ENCODE data around the gene SLC28A2. TPM values are rescaled to one million over a fixed set of nuclear protein-coding genes. Genes with fewer than 3 reads are reported as not detected.
A peak's percentile ranks its signal among the peaks of the same experiment; 100 is the strongest.
"Not testable (repeated sequence)": the region's sequence is repeated elsewhere in the genome, so short reads cannot be mapped to it uniquely, and the experiment has no call there.

The SLC28A2 gene
- total RNA-seq, 1 donor from 2014 or later: 1.7 TPM

GRCh38 chr15:45249125-45249780 is 2.8 kb upstream of the SLC28A2 start:
- Mint-ChIP-seq H3K4me3 (ENCODE audit: low read depth) (no peak overlapping the region), H3K27me3 (no peaks in the 10 kb centered on the region), H3K4me1 (ENCODE audit: low read depth) (peaks cover 7% of the 10 kb centered on the region), H3K27ac (peak overlapping the region; percentile 24), H3K36me3 (ENCODE audit: insufficient read depth) (peaks cover 5% of the 10 kb centered on the region), H3K9me3 (ENCODE audit: low read depth) (peaks cover 15% of the 10 kb centered on the region)
- DNase-seq (ENCODE audit: low spot score, unreplicated experiment): no peak
- TF ChIP-seq CTCF (IDR thresholded peaks at IDR 0.05; ENCODE audit: unreplicated experiment): no peak

DNA sequence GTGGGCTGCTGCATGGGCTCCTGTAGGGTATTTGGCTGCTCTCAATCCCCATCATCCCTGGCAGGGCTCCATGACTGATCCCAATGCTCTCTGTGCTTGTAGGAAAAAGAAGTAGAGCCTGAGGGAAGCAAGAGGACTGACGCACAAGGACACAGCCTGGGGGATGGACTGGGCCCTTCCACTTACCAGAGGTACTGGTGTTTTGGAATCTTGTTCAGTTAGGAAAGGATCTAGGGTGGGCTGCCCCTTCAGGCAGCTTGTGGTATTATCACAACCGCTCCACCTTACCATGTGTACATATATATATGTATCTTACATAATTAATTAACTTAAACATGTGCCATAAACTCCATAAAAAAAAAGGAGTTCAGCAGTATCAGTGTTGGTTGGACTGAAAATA is 1.3 kb downstream of the SLC28A2 start:
- Mint-ChIP-seq H3K27me3 (no peaks in the 10 kb centered on the region), H3K36me3 (ENCODE audit: insufficient read depth) (peaks cover 2% of the 10 kb centered on the region), H3K4me1 (ENCODE audit: low read depth) (peaks cover 11% of the 10 kb centered on the region), H3K27ac (no peak overlapping the region), H3K9me3 (ENCODE audit: low read depth) (peaks cover 13% of the 10 kb centered on the region), H3K4me3 (ENCODE audit: low read depth) (no peak overlapping the region)
- peak; percentile 35 for TF ChIP-seq CTCF (IDR thresholded peaks at IDR 0.05; ENCODE audit: unreplicated experiment)
- no peak for DNase-seq (ENCODE audit: low spot score, unreplicated experiment)

- DNase-seq (ENCODE audit: low spot score, unreplicated experiment): no peak
- H3K4me3 Mint-ChIP-seq (ENCODE audit: low read depth): no peak overlapping the region
- TF ChIP-seq CTCF (IDR thresholded peaks at IDR 0.05; ENCODE audit: unreplicated experiment): no peak
- peaks cover 13% of the 10 kb centered on the region for H3K9me3 Mint-ChIP-seq (ENCODE audit: low read depth)
- no peak overlapping the region for H3K27ac Mint-ChIP-seq
- peaks cover 4% of the 10 kb centered on the region for H3K4me1 Mint-ChIP-seq (ENCODE audit: low read depth)
- H3K36me3 Mint-ChIP-seq (ENCODE audit: insufficient read depth): peaks cover 2% of the 10 kb centered on the region
- no peaks in the 10 kb centered on the region for H3K27me3 Mint-ChIP-seq
These were observed 2.4 kb downstream of the SLC28A2 start for GRCh38 chr15:45254405-45254804.

GRCh38 chr15:45254824-45255223 is 2.8 kb downstream of the SLC28A2 start:
- H3K4me1 Mint-ChIP-seq (ENCODE audit: low read depth); H3K27me3 Mint-ChIP-seq; DNase-seq (ENCODE audit: low spot score, unreplicated experiment); H3K27ac Mint-ChIP-seq; H3K36me3 Mint-ChIP-seq (ENCODE audit: insufficient read depth); H3K4me3 Mint-ChIP-seq (ENCODE audit: low read depth): not testable (repeated sequence)
- H3K9me3 Mint-ChIP-seq (ENCODE audit: low read depth): peaks cover 13% of the 10 kb centered on the region

GRCh38 chr15:45259796-45260195 is 7.8 kb downstream of the SLC28A2 start:
- no peak for DNase-seq (ENCODE audit: low spot score, unreplicated experiment)
- no peak for TF ChIP-seq CTCF (IDR thresholded peaks at IDR 0.05; ENCODE audit: unreplicated experiment)
- Mint-ChIP-seq H3K4me1 (ENCODE audit: low read depth) (peaks cover 11% of the 10 kb centered on the region), H3K27ac (no peak overlapping the region), H3K4me3 (ENCODE audit: low read depth) (no peak overlapping the region), H3K36me3 (ENCODE audit: insufficient read depth) (no peaks in the 10 kb centered on the region), H3K27me3 (no peaks in the 10 kb centered on the region), H3K9me3 (ENCODE audit: low read depth) (peaks cover 10% of the 10 kb centered on the region)

DNA sequence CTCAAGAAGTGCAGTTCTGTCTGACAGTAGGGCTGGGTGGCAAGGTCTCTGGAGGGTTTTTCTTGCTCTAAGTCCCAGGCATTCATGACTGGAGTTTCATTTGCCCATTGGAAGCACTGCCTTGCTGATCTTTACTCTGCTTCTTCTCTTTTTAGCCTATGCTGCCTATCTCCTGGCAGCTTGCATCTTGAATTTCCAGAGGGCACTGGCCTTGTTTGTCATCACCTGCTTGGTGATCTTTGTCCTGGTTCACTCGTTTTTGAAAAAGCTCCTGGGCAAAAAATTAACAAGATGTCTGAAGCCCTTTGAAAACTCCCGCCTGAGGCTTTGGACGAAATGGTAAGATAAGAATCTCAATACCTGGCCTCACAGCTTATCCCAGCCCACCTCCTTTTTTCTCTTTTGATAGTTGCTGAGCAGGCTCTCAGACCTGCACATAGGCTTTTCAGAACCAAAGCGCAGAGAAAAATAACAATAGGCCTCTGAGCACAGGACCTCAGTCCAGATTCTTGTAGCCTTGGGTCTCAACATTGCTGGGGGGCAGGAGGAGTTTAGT is 10.9 kb downstream of the SLC28A2 start:
- TF ChIP-seq CTCF (IDR thresholded peaks at IDR 0.05; ENCODE audit: unreplicated experiment): no peak

More for the DNA sequence above, 10.9 kb downstream of the SLC28A2 start:
- Mint-ChIP-seq H3K36me3 (ENCODE audit: insufficient read depth) (no peaks in the 10 kb centered on the region), H3K4me3 (ENCODE audit: low read depth) (no peak overlapping the region), H3K27ac (no peak overlapping the region), H3K9me3 (ENCODE audit: low read depth) (peaks cover 5% of the 10 kb centered on the region), H3K27me3 (no peaks in the 10 kb centered on the region), H3K4me1 (ENCODE audit: low read depth) (peaks cover 7% of the 10 kb centered on the region)
- no peak for DNase-seq (ENCODE audit: low spot score, unreplicated experiment)

Data from progenitor cell of endocrine pancreas (in vitro differentiated cells).